OCI-LY3 (cell line): ENCODE measurements around the gene BMPER.

ENCODE experiments used
- H2AFZ ChIP-seq: fragments of 200-600, 300-600 bp; shearing (Covaris generic); 2 replicates; pipeline ENCODE4 v1.6.0; 2014; ENCODE audit warnings: antibody characterized with exemption, low read depth, low read length
- H3K27ac ChIP-seq: fragments of 200-600, 300-600 bp; sonication (generic); 2 replicates; pipeline ENCODE4 v1.5.1; 2014; ENCODE audit warnings: mild to moderate bottlenecking, low read length, moderate library complexity, mixed read lengths
- H3K27me3 ChIP-seq: fragments of 200-600, 300-600 bp; sonication (generic); 2 replicates; pipeline ENCODE4 v1.6.1; 2014; ENCODE audit warnings: low read depth, low read length, mixed read lengths
- H3K36me3 ChIP-seq: fragments of 200-600, 300-600 bp; sonication (generic); replicated peaks from 2 replicates; pipeline ENCODE3; 2014; ENCODE audit warnings: low read depth, low read length, mixed read lengths
- H3K4me1 ChIP-seq: fragments of 300-600, 200-600 bp; sonication (generic); 2 replicates; pipeline ENCODE4 v1.6.1; 2014; ENCODE audit warnings: low read length, mixed read lengths
- H3K4me2 ChIP-seq: fragments of 200-600, 300-600 bp; sonication (generic); 2 replicates; pipeline ENCODE4 v1.6.1; 2014; ENCODE audit warnings: low read length, mixed read lengths
- H3K4me3 ChIP-seq: fragments of 300-600, 200-600 bp; sonication (generic); 2 replicates; pipeline ENCODE4 v1.5.1; 2014; ENCODE audit warnings: antibody characterized with exemption, mild to moderate bottlenecking, low read length, moderate library complexity
- H3K79me2 ChIP-seq: fragments of 300-600, 200-600 bp; shearing (Covaris generic); 2 replicates; pipeline ENCODE4 v1.6.1; 2014; ENCODE audit warnings: mild to moderate bottlenecking, low read length, mixed read lengths
- H3K9ac ChIP-seq: fragments of 300-600, 200-600 bp; shearing (Covaris generic); 2 replicates; pipeline ENCODE4 v1.6.0; 2014; ENCODE audit warnings: mild to moderate bottlenecking, low read length, moderate library complexity
- H3K9me3 ChIP-seq: fragments of 200-600, 300-600 bp; shearing (Covaris generic); 2 replicates; pipeline ENCODE4 v1.6.1; 2014; ENCODE audit warnings: low read length, mixed read lengths; ENCODE audit not compliant: insufficient read depth
- H4K20me1 ChIP-seq: fragments of 200-600, 300-600 bp; sonication (generic); 2 replicates; pipeline ENCODE4 v1.6.1; 2016; ENCODE audit warnings: low read length, mixed read lengths; ENCODE audit not compliant: insufficient read depth
- EZH2phosphoT487 ChIP-seq: fragments of 200-600 bp; shearing (Covaris generic); IDR thresholded peaks from 2 replicates; pipeline ENCODE4 v1.6.1; 2018; ENCODE audit warnings: antibody characterized with exemption, mixed run types, low read depth
- TF ChIP-seq, protein P1 (sequence below): fragments of 200-600, 300-600 bp; sonication (generic); IDR thresholded peaks from 2 replicates; pipeline ENCODE4 v1.5.1; 2014; ENCODE audit warnings: antibody characterized with exemption, low read length, low read depth

BMPER gene

DNA sequence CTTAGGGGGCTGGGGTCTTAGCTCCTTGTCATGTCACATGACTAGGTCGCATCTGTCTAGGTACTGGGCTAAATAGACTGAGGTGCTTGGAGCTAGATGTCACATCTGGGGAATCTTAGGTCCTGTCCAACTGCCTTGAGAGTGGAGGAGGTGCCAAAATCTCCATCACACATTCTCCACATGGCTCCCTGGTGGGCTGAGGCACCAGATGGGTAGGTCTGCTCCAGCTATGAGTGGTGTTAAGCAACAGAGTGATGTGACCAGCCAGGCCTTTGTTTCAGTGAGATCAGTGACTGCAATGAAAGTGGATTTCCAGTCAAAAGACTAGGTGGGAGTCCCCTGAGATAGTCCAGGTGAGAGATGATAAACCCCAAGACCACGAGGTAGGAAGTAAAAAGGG is 251.8 kb downstream of the BMPER start:
- Histone ChIP-seq H3K79me2 (no peaks in the 10 kb centered on the region), H3K9ac (no peak overlapping the region), H3K4me2 (no peak overlapping the region), H3K9me3 (no peaks in the 10 kb centered on the region), H3K4me3 (no peak overlapping the region), H3K27me3 (no peaks in the 10 kb centered on the region), H3K36me3 (no peaks in the 10 kb centered on the region), H4K20me1 (no peaks in the 10 kb centered on the region), H3K4me1 (no peaks in the 10 kb centered on the region), H3K27ac (no peak overlapping the region), H2AFZ (no peak overlapping the region)
- no peak for TF ChIP-seq EZH2phosphoT487
- TF ChIP-seq, protein P1, sequence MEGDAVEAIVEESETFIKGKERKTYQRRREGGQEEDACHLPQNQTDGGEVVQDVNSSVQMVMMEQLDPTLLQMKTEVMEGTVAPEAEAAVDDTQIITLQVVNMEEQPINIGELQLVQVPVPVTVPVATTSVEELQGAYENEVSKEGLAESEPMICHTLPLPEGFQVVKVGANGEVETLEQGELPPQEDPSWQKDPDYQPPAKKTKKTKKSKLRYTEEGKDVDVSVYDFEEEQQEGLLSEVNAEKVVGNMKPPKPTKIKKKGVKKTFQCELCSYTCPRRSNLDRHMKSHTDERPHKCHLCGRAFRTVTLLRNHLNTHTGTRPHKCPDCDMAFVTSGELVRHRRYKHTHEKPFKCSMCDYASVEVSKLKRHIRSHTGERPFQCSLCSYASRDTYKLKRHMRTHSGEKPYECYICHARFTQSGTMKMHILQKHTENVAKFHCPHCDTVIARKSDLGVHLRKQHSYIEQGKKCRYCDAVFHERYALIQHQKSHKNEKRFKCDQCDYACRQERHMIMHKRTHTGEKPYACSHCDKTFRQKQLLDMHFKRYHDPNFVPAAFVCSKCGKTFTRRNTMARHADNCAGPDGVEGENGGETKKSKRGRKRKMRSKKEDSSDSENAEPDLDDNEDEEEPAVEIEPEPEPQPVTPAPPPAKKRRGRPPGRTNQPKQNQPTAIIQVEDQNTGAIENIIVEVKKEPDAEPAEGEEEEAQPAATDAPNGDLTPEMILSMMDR, result no peak

DNA sequence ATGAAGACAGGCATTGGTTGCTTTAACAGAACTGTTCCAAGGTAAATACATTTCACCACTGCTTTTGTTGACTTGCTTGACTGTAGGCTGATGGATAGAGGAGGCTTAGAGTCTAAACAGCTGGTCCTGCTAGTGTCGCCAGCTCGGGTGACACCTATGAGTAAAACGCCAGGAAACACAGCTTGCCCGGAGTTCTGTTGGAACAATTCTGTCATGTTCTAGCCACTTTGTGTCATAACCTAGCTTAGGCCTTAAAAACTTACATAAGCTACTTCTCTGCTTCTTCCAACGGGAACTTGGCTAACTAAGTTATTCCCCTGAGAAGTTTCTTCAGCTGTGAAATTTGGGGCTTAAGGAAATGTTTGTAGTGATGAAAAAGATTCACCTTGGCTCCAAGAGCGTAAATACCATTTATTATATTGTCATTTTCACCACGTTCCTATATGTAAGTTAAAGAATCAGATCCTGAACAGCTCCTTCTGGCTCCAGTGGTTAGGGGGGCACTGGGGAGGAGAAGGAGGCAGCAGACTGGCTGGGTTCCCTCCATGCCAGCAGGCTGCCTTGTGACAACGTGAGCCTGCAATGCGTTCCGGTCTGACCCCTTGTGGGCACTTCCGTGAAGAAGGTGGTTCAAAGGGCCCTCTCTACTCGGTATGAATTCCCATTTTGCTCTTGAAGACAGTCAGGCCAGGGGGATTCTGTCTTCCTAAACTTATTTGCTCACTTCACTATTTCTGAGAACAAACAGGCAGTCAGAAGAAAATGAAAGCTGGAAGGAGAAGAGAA is 253.2 kb downstream of the BMPER start:
- Histone ChIP-seq H3K27ac (no peak overlapping the region), H4K20me1 (no peaks in the 10 kb centered on the region), H3K9ac (no peak overlapping the region), H3K36me3 (no peaks in the 10 kb centered on the region), H3K4me2 (no peak overlapping the region), H3K4me3 (no peak overlapping the region), H3K4me1 (no peaks in the 10 kb centered on the region), H3K27me3 (no peaks in the 10 kb centered on the region), H3K9me3 (no peaks in the 10 kb centered on the region), H2AFZ (no peak overlapping the region), H3K79me2 (no peaks in the 10 kb centered on the region)
- TF ChIP-seq, protein P1, result no peak
- TF ChIP-seq EZH2phosphoT487, result no peak

DNA sequence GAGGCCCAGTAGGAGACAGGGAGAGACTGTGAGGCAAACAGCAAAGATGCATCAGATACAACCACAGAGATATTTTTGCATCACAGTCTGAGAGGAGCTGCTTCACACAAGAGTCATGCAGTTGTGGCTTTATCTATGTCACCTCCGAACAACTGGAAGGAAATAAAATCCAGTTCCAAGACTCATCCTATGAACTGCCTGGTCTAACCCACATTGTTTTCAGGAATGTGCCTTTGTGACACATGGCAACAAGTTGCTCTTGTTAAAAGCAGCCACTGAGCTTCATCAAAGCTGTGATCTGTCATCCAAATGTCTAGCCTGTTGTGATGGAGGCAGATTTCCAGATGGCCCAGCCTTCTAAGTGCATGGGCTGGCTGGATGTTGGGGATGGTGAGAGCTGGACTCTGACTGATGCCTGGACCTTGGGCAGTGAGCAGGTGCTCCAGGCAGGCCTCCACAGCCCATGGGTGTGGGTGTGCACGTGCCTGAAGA is 255.0 kb downstream of the BMPER start:
- no peak overlapping the region for H3K4me2 ChIP-seq
- no peak overlapping the region for H3K4me3 ChIP-seq
- no peak overlapping the region for H3K27ac ChIP-seq
- H4K20me1 ChIP-seq, result no peaks in the 10 kb centered on the region
- no peak overlapping the region for H3K9ac ChIP-seq
- no peaks in the 10 kb centered on the region for H3K9me3 ChIP-seq
- no peak overlapping the region for H2AFZ ChIP-seq
- no peaks in the 10 kb centered on the region for H3K27me3 ChIP-seq
- TF ChIP-seq EZH2phosphoT487, result no peak
- TF ChIP-seq, protein P1, result no peak
- no peaks in the 10 kb centered on the region for H3K79me2 ChIP-seq
- no peaks in the 10 kb centered on the region for H3K36me3 ChIP-seq
- H3K4me1 ChIP-seq, result no peaks in the 10 kb centered on the region

DNA sequence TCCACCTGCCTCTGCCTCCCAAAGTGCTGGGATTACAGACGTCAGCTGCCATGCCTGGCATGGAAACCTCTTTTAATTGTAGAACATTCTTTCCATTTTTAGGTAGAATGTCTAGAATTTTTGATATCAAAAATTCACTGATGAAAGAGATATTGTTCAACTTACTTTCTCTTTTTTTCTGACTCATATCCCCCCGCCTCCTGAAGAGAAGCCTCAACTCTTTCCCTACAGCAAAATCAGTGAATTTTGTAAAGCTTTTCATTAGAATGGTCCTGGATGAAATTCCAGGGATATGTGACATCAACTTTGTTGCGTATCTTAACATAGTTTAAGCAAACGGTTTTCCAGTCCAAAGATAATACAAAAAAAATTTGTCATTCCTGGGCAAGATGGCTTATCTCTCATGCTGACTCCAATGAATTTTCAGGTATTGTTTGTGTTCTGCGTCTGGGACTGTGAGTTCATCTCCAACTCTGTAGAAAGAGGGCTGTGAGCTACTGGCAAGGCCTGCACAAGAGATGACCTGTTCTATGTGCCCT is 256.8 kb downstream of the BMPER start:
- H2AFZ ChIP-seq, result no peak overlapping the region
- H3K4me2 ChIP-seq, result no peak overlapping the region
- H3K9ac ChIP-seq, result no peak overlapping the region

More for the DNA sequence above, 256.8 kb downstream of the BMPER start:
- Histone ChIP-seq H3K4me3 (no peak overlapping the region), H3K27me3 (no peaks in the 10 kb centered on the region), H3K9me3 (no peaks in the 10 kb centered on the region), H3K4me1 (no peaks in the 10 kb centered on the region), H3K79me2 (no peaks in the 10 kb centered on the region), H3K27ac (no peak overlapping the region), H3K36me3 (no peaks in the 10 kb centered on the region), H4K20me1 (no peaks in the 10 kb centered on the region)
- TF ChIP-seq EZH2phosphoT487, result no peak
- TF ChIP-seq, protein P1, result no peak
